Stomach (tissue), 4 donors: ENCODE measurements around the gene GPR150.

ENCODE experiments used
- POLR2A ChIP-seq, 4 donors: fragments of 450-650 bp; IDR thresholded peaks; one replicate each; pipeline ENCODE4 v1.6.1; 2016; ENCODE audit warnings: antibody characterized with exemption in 4 of 4, control low read depth in 2 of 4, mild to moderate bottlenecking in 1 of 4, moderate library complexity in 1 of 4
- TF ChIP-seq, protein P1 (sequence below), 7 experiments: fragments of 450-650 bp in 4 of 7; fragments of 200-600 bp in 3 of 7; sonication (generic) in 3 of 7; IDR thresholded peaks; one replicate each; pipeline ENCODE4 v1.5.1; 2016 to 2019; ENCODE audit warnings: antibody characterized with exemption in 7 of 7, control low read depth in 2 of 7, mild to moderate bottlenecking in 1 of 7

DNA sequence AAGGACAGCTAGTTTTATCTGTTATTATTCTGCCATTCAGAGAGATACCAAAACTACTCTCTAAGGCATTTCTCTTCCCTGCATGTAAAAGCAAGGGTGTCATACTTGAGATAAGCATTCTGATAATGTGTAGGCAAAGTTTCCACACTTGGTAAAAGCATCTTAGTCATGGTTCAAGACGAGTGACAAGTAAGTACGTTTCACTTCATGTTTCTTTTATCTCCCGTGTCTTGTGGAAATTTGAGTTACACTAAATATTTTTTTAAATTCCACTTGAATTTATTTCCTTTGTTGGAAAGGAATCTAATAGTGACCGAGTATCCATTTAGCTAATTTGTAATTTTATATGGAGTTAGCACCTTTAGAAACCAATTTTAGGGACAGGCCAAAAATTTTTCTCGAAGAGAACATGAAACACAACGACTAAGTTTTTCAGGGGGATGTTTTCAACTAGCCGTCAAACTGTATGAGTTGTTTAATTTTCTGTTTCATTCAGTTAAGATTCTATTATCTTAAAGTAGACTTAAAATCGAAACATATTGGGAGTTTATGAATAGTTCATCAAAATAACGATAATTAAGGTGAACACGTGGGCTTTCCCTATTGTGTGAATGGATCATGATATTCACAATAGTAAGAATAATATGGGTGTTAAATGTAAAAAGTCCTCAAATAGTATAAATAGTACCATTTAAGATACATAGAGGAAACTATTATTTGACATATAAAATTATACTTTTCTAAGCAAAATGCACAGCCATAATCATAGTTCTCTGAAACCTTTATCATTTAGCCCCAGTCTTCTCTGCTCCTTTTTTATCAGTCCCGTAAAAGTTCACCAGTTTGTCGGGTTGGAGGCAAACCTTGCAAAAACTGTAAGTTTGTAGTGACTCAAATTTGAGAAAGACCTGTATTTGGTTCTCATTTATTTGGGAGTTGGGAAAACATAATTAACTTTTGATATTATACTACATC lies 28.3 kb downstream of the GPR150 start:
- no peak for TF ChIP-seq POLR2A (IDR thresholded peaks at IDR 0.05)
- TF ChIP-seq, protein P1, sequence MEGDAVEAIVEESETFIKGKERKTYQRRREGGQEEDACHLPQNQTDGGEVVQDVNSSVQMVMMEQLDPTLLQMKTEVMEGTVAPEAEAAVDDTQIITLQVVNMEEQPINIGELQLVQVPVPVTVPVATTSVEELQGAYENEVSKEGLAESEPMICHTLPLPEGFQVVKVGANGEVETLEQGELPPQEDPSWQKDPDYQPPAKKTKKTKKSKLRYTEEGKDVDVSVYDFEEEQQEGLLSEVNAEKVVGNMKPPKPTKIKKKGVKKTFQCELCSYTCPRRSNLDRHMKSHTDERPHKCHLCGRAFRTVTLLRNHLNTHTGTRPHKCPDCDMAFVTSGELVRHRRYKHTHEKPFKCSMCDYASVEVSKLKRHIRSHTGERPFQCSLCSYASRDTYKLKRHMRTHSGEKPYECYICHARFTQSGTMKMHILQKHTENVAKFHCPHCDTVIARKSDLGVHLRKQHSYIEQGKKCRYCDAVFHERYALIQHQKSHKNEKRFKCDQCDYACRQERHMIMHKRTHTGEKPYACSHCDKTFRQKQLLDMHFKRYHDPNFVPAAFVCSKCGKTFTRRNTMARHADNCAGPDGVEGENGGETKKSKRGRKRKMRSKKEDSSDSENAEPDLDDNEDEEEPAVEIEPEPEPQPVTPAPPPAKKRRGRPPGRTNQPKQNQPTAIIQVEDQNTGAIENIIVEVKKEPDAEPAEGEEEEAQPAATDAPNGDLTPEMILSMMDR (IDR thresholded peaks at IDR 0.05), result no peak
